Fibroblast of lung (primary cell): ENCODE results near the gene SCD5. TPM values are rescaled to one million over a fixed set of nuclear protein-coding genes. Genes with fewer than 3 reads are reported as not detected.
A peak's percentile ranks its signal among the peaks of the same experiment; 100 is the strongest.

Experiments used
- DNase-seq, 2 donors: peaks; one replicate each; pipeline versions ENCODE4 v3.0.0 to v3.0.0-alpha.2; 2010; ENCODE audit warnings: low read depth in 2 of 2
- H2AFZ ChIP-seq: 2 replicates; pipeline ENCODE4 v1.5.1; 2012; ENCODE audit warnings: low read length, control low read depth, inconsistent platforms
- H3K27ac ChIP-seq: 2 replicates; pipeline ENCODE4 v1.5.1; 2011; ENCODE audit warnings: low read length, control low read depth; ENCODE audit not compliant: insufficient read depth
- H3K27me3 ChIP-seq: 2 replicates; pipeline ENCODE4 v1.5.1; 2011; ENCODE audit warnings: mild to moderate bottlenecking, low read length; ENCODE audit not compliant: control insufficient read depth, insufficient read depth
- H3K36me3 ChIP-seq: 2 replicates; pipeline ENCODE4 v1.5.1; 2011; ENCODE audit warnings: low read length; ENCODE audit not compliant: control insufficient read depth, insufficient read depth
- H3K4me1 ChIP-seq: 2 replicates; pipeline ENCODE4 v1.5.1; 2011; ENCODE audit warnings: low read length; ENCODE audit not compliant: control insufficient read depth, insufficient read depth; ENCODE audit errors: extremely low read depth
- H3K4me2 ChIP-seq: 2 replicates; pipeline ENCODE4 v1.5.1; 2011; ENCODE audit warnings: low read length, control low read depth; ENCODE audit not compliant: insufficient read depth; ENCODE audit errors: extremely low read depth
- H3K4me3 ChIP-seq, 4 experiments: fragments of 200-600 bp in 1 of 4; sonication (generic) in 1 of 4; replicated peaks in 1 of 4; 2 replicates each; pipeline ENCODE4 v1.5.1; 2011 to 2016; ENCODE audit warnings: low read length in 4 of 4, low read depth in 3 of 4, mild to moderate bottlenecking in 3 of 4, control low read depth in 2 of 4, inconsistent platforms in 1 of 4, mixed read lengths in 1 of 4; ENCODE audit not compliant: insufficient read depth in 1 of 4; ENCODE audit errors: control extremely low read depth in 1 of 4
- H3K79me2 ChIP-seq: 2 replicates; pipeline ENCODE4 v1.5.1; 2012; ENCODE audit warnings: mild to moderate bottlenecking, low read length, inconsistent platforms; ENCODE audit not compliant: control insufficient read depth, insufficient read depth
- H3K9ac ChIP-seq: 2 replicates; pipeline ENCODE4 v1.5.1; 2011; ENCODE audit warnings: mild to moderate bottlenecking, low read length, control low read depth; ENCODE audit not compliant: insufficient read depth
- H3K9me3 ChIP-seq: 2 replicates; pipeline ENCODE4 v1.5.1; 2012; ENCODE audit warnings: low read depth, low read length; ENCODE audit not compliant: control insufficient read depth, insufficient read depth
- H4K20me1 ChIP-seq: 2 replicates; pipeline ENCODE4 v1.5.1; 2011; ENCODE audit warnings: low read length; ENCODE audit not compliant: control insufficient read depth, insufficient read depth; ENCODE audit errors: extremely low read depth
- EZH2 ChIP-seq: IDR thresholded peaks from 2 replicates; pipeline ENCODE4 v1.5.1; 2012; ENCODE audit warnings: low read length, control low read depth, mild to moderate bottlenecking; ENCODE audit errors: missing control alignments
- polyA plus RNA-seq, 2 donors: library from polyadenylated mRNA; depleted of rRNA in 1 of 2; stranded (reverse) in 1 of 2; unstranded in 1 of 2; fragments of >200 nt; gene quantifications; 2 replicates each; pipeline ENCODE4 v1.2.1, GENCODE V29; 2011 to 2012; ENCODE audit warnings: missing spikeins in 1 of 2
- total RNA-seq: library from RNA; depleted of rRNA; stranded (reverse); fragments of >200 nt; gene quantifications from 2 replicates; pipeline ENCODE4 v1.2.1, GENCODE V29; 2014
- TF ChIP-seq, protein P1 (sequence below), 2 donors: IDR thresholded peaks in 1 of 2; conservative IDR thresholded peaks in 1 of 2; 1 replicate in 1 of 2; 2 replicates in 1 of 2; pipeline ENCODE4 v1.5.1; 2011 to 2012; ENCODE audit warnings: low read length in 2 of 2, control low read depth in 1 of 2, inconsistent platforms in 1 of 2, low read depth in 1 of 2, mild to moderate bottlenecking in 1 of 2

Gene SCD5
- total and polyA plus RNA-seq, 2 donors (not counting 1 experiment from before 2014, with no cell fraction given): 4.9 to 11.4 TPM

DNA sequence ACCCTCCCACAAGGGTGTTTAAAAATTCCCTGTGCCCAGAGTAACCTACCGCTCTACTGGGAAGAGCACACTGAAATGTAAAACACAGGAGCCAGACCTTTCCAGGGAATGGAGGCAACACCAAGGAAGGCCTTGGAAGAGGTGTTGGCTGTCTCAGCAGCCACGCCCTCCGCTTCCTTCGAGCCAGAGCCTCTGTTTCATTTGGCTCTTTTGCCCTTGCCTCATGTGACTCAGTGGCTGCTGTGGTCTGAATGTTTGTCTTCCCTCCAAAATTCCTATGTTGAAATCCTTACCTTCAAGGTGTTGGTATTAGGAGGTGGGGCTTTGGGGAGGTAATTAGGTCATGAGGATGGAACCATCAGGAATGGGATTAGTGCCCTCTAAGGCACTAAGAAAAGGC is 11.3 kb downstream of the SCD5 start:
- Histone ChIP-seq H3K4me2 (no peak overlapping the region), H3K27me3 (no peaks in the 10 kb centered on the region), H3K4me1 (peaks cover 8% of the 10 kb centered on the region), H3K4me3 (no peak overlapping the region), H3K36me3 (no peaks in the 10 kb centered on the region), H3K9ac (no peak overlapping the region), H4K20me1 (no peaks in the 10 kb centered on the region), H2AFZ (no peak overlapping the region), H3K27ac (no peak overlapping the region), H3K9me3 (no peaks in the 10 kb centered on the region), H3K79me2 (no peaks in the 10 kb centered on the region)
- TF ChIP-seq, protein P1, sequence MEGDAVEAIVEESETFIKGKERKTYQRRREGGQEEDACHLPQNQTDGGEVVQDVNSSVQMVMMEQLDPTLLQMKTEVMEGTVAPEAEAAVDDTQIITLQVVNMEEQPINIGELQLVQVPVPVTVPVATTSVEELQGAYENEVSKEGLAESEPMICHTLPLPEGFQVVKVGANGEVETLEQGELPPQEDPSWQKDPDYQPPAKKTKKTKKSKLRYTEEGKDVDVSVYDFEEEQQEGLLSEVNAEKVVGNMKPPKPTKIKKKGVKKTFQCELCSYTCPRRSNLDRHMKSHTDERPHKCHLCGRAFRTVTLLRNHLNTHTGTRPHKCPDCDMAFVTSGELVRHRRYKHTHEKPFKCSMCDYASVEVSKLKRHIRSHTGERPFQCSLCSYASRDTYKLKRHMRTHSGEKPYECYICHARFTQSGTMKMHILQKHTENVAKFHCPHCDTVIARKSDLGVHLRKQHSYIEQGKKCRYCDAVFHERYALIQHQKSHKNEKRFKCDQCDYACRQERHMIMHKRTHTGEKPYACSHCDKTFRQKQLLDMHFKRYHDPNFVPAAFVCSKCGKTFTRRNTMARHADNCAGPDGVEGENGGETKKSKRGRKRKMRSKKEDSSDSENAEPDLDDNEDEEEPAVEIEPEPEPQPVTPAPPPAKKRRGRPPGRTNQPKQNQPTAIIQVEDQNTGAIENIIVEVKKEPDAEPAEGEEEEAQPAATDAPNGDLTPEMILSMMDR (conservative IDR thresholded peaks at IDR 0.05 in 1 of 2, IDR thresholded peaks at IDR 0.05 in 1 of 2; ENCODE audit: low read depth in 1 of 2, low read length in 2 of 2): no peak
- no peak for TF ChIP-seq EZH2
- DNase-seq: peak in 1 of 2 donors; percentile 70

DNA sequence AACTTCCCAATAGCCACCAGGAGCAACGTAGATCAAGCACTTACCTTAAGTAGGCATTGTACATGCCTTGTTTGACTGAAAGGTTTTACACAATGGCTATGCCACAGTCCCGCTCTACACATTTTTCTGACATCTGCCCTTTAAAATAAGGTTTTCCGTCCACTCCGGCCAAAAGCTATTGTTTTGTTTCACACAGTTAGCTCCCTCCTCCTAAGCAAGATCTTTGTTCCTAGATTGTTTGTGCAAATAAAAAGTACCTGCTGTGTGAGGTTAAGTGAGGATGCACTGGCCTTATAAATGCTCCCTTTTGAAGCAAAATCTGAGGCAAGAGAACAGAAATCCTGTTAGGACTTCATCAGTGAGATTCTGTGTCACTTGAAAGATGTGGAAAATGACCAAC is 11.8 kb downstream of the SCD5 start:
- no peak for TF ChIP-seq EZH2
- TF ChIP-seq, protein P1 (conservative IDR thresholded peaks at IDR 0.05 in 1 of 2, IDR thresholded peaks at IDR 0.05 in 1 of 2; ENCODE audit: low read depth in 1 of 2, low read length in 2 of 2): no peak
- Histone ChIP-seq H4K20me1 (no peaks in the 10 kb centered on the region), H3K27me3 (no peaks in the 10 kb centered on the region), H3K27ac (no peak overlapping the region), H3K4me3 (no peak overlapping the region), H3K9me3 (no peaks in the 10 kb centered on the region), H3K9ac (no peak overlapping the region), H3K36me3 (no peaks in the 10 kb centered on the region), H2AFZ (no peak overlapping the region), H3K4me1 (peaks cover 8% of the 10 kb centered on the region), H3K4me2 (no peak overlapping the region), H3K79me2 (no peaks in the 10 kb centered on the region)
- no peak for DNase-seq

DNA sequence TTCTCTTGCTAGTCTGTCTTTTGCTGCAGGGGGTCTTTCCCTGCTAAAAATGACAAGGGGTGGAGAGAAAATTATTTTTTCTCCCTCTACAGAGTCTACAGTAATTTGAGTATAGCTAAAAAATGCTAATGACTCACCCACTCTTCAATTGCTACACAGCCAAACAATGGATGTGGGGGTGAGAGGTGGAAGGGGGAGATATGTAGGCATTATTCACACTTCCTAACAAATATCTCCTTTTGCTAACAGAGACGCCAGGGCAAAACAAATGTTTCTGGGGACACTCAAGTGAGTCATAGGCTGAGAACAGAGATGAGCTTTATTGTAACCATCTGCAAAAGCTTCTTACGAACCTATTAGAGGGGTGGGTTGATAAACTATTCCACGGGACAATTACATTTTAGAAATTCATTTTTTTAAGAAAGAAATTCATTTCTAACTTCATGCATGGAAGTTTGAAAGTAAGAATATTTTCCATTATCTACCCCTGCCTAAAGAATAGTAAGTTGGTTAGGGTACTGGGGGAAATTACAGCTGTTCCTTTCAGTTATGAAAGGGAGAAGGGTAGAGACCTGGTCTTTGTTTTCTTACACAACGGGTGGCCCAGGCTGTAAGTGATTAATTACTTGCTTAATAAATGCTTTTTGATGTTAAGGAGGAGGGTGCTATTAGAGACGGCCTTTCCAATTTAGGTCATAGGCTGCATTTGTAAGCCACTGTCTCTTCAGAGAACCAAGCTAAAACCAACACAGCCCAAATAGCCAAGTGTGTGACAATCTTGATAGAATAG is 12.8 kb downstream of the SCD5 start:
- H3K9ac ChIP-seq: no peak overlapping the region
- H3K27ac ChIP-seq: no peak overlapping the region
- no peaks in the 10 kb centered on the region for H3K79me2 ChIP-seq
- DNase-seq: peak; percentile 59 to 96
- no peak overlapping the region for H2AFZ ChIP-seq
- no peaks in the 10 kb centered on the region for H3K36me3 ChIP-seq
- no peaks in the 10 kb centered on the region for H3K9me3 ChIP-seq
- peak overlapping the region in 1 of 4 experiments; percentile 14 for H3K4me3 ChIP-seq
- peaks cover 8% of the 10 kb centered on the region for H3K4me1 ChIP-seq
- no peak overlapping the region for H3K4me2 ChIP-seq
- no peaks in the 10 kb centered on the region for H3K27me3 ChIP-seq
- TF ChIP-seq EZH2: no peak
- TF ChIP-seq, protein P1 (conservative IDR thresholded peaks at IDR 0.05 in 1 of 2, IDR thresholded peaks at IDR 0.05 in 1 of 2; ENCODE audit: low read depth in 1 of 2, low read length in 2 of 2): no peak
- H4K20me1 ChIP-seq: no peaks in the 10 kb centered on the region
